DOHH2 (cell line): Measurements from ENCODE around the gene UBXN10.

Source experiments
- EZH2phosphoT487 ChIP-seq: fragments of 200-600 bp; sonication (generic); IDR thresholded peaks from 2 replicates; pipeline ENCODE4 v1.6.1; 2017; ENCODE audit warnings: borderline replicate concordance, mild to moderate bottlenecking, antibody characterized with exemption, low read length, moderate library complexity, mixed read lengths
- TF ChIP-seq, protein P1 (sequence below): fragments of 200-600 bp; sonication (generic); IDR thresholded peaks from one replicate; pipeline ENCODE4 v1.5.1; 2014; ENCODE audit warnings: antibody characterized with exemption, mild to moderate bottlenecking, low read depth, low read length; ENCODE audit not compliant: poor library complexity, severe bottlenecking

DNA sequence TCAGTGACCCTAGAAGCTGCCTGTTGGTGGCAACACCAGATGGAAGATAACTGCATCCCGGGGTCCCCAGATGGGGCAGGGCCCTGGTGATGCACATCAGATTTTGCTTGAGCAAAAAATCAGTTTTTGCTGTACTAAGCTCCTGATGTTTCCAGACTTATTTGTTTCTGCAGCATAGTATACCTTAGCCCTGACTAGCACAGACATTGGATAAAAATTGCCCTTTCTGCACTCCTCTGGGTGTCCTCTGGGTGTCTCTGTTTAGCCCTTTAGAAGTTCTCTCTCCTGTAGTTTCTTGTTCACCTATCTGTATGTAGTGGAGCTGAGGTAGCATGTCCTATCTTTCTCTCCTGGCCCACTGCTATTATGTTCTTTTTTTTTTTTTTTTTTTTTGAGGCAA lies 30.7 kb downstream of the UBXN10 start:
- no peak for TF ChIP-seq EZH2phosphoT487
- TF ChIP-seq, protein P1, sequence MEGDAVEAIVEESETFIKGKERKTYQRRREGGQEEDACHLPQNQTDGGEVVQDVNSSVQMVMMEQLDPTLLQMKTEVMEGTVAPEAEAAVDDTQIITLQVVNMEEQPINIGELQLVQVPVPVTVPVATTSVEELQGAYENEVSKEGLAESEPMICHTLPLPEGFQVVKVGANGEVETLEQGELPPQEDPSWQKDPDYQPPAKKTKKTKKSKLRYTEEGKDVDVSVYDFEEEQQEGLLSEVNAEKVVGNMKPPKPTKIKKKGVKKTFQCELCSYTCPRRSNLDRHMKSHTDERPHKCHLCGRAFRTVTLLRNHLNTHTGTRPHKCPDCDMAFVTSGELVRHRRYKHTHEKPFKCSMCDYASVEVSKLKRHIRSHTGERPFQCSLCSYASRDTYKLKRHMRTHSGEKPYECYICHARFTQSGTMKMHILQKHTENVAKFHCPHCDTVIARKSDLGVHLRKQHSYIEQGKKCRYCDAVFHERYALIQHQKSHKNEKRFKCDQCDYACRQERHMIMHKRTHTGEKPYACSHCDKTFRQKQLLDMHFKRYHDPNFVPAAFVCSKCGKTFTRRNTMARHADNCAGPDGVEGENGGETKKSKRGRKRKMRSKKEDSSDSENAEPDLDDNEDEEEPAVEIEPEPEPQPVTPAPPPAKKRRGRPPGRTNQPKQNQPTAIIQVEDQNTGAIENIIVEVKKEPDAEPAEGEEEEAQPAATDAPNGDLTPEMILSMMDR, result peak; percentile 44
